NK-92 (cell line): Measurements from ENCODE around the gene CPE.

Experiments used
- DNase-seq: peaks from one replicate; lab custom pipeline; 2025; ENCODE audit not compliant: unreplicated experiment; lab: John Stamatoyannopoulos, UW

CPE gene

DNA sequence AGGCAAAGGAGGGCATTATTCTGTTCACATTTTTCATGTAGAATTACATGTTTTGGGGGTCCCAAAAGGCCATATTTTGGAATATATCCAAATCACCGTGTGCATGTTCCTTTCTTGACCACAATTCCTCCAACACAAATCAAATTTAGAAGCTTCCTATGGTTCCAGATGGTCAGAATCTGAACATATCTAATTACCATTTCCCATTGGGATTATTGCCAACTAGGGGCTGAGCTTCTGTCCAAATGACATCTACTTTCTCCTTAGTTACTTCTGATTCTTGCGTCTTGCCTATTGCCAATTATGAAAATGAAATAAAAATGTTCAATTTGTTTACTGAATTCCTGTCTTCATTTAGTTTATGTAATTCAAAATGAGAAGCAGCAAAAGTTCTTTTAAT lies 163.7 kb downstream of the CPE start:
- DNase-seq, result no peak
